Glutamatergic neuron (in vitro differentiated cells): ENCODE results near the gene DYRK1A. TPM values are rescaled to one million over a fixed set of nuclear protein-coding genes. Genes with fewer than 3 reads are reported as not detected.

Experiments used
- DNase-seq: peaks from one replicate; pipeline ENCODE4 v3.0.0; 2022
- H3K27ac Mint-ChIP-seq: one replicate; pipeline ENCODE4 v1.8.0; 2020; ENCODE audit warnings: mild to moderate bottlenecking, mixed read lengths, inconsistent platforms; ENCODE audit not compliant: unreplicated experiment
- H3K27me3 Mint-ChIP-seq: one replicate; pipeline ENCODE4 v1.8.0; 2020; ENCODE audit warnings: mild to moderate bottlenecking, moderate library complexity, mixed read lengths, inconsistent platforms; ENCODE audit not compliant: unreplicated experiment
- H3K36me3 Mint-ChIP-seq: one replicate; pipeline ENCODE4 v1.8.0; 2020; ENCODE audit warnings: mild to moderate bottlenecking, mixed read lengths, inconsistent platforms; ENCODE audit not compliant: unreplicated experiment
- H3K4me1 Mint-ChIP-seq: one replicate; pipeline ENCODE4 v1.8.0; 2020; ENCODE audit warnings: mild to moderate bottlenecking, low read depth, mixed read lengths, inconsistent platforms; ENCODE audit not compliant: unreplicated experiment
- H3K4me3 Mint-ChIP-seq: one replicate; pipeline ENCODE4 v1.8.0; 2020; ENCODE audit warnings: mild to moderate bottlenecking, mixed read lengths, inconsistent platforms; ENCODE audit not compliant: unreplicated experiment
- H3K9me3 Mint-ChIP-seq: one replicate; pipeline ENCODE4 v1.8.0; 2020; ENCODE audit warnings: mild to moderate bottlenecking, moderate library complexity, mixed read lengths, inconsistent platforms; ENCODE audit not compliant: unreplicated experiment
- total RNA-seq: library from RNA; stranded (reverse); fragmentation: NEBNext Ultra II Directional; extraction: Animal tissue kit (Norgen Biotek cat#: 25700); gene quantifications from one replicate; pipeline ENCODE4 v1.2.1, GENCODE V29; 2021; ENCODE audit not compliant: unreplicated experiment
- TF ChIP-seq, protein P1 (sequence below): fragments of 200-600 bp; sonication (generic); IDR thresholded peaks from one replicate; pipeline ENCODE4 v1.5.0; 2021; ENCODE audit not compliant: partially characterized antibody, unreplicated experiment

DYRK1A gene
- total RNA-seq, 1 donor from 2014 or later: 70.4 TPM

DNA sequence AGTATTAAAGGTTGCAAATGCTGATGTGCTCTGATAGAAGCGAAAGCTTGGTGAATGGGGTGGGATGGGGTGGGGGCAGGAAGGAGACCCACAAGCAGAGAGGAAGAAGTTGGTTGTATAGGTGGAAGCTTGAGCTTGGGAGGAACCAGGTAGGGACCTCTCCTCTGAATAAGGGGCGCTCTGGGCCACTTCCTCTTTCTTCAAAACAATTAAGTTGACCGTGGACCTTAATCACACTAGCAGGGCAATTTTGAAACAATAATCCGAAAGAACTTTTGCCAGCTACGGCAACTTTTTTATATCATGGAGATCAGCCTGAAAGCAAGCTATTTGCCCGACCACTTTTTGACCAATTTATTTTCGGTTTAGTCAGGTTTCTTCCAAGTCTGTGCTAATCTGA, 1.9 kb upstream of the DYRK1A start:
- H3K27me3 Mint-ChIP-seq: peaks cover 12% of the 10 kb centered on the region
- peak overlapping the region; percentile 49 for H3K4me3 Mint-ChIP-seq
- peaks cover 14% of the 10 kb centered on the region for H3K4me1 Mint-ChIP-seq
- peaks cover 17% of the 10 kb centered on the region for H3K9me3 Mint-ChIP-seq
- TF ChIP-seq, protein P1, sequence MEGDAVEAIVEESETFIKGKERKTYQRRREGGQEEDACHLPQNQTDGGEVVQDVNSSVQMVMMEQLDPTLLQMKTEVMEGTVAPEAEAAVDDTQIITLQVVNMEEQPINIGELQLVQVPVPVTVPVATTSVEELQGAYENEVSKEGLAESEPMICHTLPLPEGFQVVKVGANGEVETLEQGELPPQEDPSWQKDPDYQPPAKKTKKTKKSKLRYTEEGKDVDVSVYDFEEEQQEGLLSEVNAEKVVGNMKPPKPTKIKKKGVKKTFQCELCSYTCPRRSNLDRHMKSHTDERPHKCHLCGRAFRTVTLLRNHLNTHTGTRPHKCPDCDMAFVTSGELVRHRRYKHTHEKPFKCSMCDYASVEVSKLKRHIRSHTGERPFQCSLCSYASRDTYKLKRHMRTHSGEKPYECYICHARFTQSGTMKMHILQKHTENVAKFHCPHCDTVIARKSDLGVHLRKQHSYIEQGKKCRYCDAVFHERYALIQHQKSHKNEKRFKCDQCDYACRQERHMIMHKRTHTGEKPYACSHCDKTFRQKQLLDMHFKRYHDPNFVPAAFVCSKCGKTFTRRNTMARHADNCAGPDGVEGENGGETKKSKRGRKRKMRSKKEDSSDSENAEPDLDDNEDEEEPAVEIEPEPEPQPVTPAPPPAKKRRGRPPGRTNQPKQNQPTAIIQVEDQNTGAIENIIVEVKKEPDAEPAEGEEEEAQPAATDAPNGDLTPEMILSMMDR: no peak
- no peak overlapping the region for H3K27ac Mint-ChIP-seq
- DNase-seq: no peak
- H3K36me3 Mint-ChIP-seq: no peaks in the 10 kb centered on the region

DNA sequence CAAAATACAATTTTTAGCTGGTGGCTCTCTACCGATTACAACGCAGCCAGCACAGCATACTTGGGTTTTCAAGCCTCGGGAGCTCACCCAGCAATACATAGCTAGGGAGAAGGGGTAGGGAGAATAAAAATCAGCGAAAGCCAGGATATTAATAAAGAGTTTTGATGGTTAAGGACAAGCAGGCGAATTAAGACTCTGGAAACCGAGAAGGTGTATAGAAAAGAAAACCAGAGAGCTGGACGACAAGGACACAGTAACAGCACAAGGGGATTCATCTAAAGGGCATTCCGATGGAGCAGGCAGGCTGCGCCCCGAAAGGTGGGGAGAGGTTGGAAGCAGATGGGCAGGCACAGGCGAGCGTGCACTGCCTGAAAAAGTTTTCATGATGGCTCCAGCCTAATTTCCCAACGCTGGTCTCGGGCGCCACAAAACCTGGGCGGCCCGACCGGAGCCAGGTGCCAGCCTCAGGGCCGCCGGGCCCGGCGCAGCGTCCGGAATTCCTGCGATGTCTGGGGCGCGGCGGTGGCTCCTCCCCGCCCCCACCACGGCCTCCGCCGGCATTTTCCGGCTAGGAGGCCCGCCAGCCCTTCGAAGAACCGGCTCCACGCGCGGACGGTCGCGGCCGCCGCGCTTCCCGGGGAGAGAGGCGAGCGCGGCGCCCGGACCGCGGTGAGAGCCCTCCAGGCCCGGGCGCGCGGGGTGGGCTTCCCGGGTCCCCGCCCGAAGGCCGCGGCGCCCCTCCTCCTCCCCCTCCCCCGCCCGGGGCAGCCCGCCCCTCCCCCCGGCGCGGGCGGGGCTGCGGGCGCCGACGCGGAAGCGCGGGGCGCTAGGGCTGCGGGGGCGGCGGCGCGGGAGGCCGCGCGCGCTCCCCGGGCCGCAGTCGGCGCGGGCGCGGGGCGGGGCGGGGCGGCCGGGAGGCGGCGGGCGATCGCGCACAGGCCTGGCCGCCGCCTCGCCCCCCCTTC, 774 bp upstream of the DYRK1A start:
- TF ChIP-seq, protein P1: no peak
- Mint-ChIP-seq H3K27me3 (peaks cover 12% of the 10 kb centered on the region), H3K4me1 (peaks cover 23% of the 10 kb centered on the region), H3K9me3 (peaks cover 17% of the 10 kb centered on the region), H3K27ac (peak overlapping the region; percentile 93), H3K36me3 (no peaks in the 10 kb centered on the region), H3K4me3 (peak overlapping the region; percentile 94)
- DNase-seq: peak; percentile 65

DNA sequence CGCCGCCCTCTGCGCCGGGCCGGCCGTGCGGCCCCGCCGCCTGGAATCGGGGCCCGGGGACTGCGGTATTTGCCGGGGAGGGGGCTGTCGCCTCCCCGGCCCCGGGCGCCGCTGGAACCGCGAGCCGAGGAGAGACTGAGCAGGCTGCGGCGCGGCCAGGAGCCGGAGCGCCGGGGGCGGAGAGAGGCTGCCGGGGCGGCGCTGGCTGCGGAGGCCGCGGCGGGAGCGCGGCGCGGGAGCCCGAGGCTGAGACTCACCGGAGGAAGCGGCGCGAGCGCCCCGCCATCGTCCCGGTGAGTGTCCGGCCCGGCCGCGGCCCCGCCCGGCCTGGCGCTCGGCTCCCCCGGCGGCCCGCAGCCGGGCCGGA, 746 bp downstream of the DYRK1A start:
- Mint-ChIP-seq H3K9me3 (peaks cover 15% of the 10 kb centered on the region), H3K4me3 (no peak overlapping the region), H3K36me3 (no peaks in the 10 kb centered on the region), H3K27ac (no peak overlapping the region), H3K4me1 (peaks cover 29% of the 10 kb centered on the region), H3K27me3 (peaks cover 12% of the 10 kb centered on the region)
- DNase-seq: peak; percentile 44
- TF ChIP-seq, protein P1: no peak

DNA sequence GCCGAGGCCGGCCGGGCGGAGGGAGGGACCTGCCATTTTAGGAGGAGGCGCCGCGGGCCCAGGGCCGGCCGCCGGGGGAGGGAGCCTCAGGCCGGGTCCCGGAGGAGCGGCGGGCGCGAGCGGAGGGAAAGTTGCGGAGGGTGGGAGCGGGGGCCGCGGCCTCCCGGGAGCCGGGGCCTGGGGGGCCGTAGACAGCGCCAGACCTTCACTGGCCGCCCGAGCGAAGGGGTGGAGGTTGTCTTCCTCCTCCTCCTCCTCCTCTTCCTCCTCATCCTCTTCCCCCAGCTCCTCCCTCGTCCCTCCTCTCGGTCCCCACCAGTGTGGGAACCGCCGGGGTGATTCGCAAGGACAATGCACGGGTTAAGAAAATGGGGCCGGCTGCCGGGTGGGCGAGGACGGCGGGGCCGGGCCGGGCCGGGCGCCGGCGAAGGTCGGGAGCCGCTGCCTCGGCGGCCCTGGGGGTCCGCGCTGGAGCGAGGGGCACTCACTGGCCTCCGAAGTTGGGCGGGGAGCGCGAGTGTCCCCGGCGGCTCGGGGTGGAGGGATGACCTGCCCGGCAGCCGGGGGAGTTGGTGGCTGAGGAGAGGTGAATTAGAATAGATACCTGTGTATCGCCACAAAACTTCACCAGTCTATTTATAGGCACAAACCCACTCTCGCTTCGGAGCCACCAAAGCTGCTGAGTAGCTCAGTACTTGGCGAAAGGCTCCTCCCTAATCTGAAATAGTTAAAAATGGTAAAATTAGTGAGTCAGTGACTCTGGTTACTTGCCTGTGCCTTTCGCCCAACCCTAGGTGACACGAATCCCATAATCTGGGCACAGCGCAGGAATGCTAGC, 1.3 kb downstream of the DYRK1A start:
- H3K4me1 Mint-ChIP-seq: peaks cover 33% of the 10 kb centered on the region
- peak overlapping the region; percentile 90 for H3K4me3 Mint-ChIP-seq
- H3K36me3 Mint-ChIP-seq: no peaks in the 10 kb centered on the region
- peaks cover 12% of the 10 kb centered on the region for H3K27me3 Mint-ChIP-seq
- H3K27ac Mint-ChIP-seq: peak overlapping the region; percentile 86
- TF ChIP-seq, protein P1: no peak
- peaks cover 15% of the 10 kb centered on the region for H3K9me3 Mint-ChIP-seq
- peak; percentile 51 for DNase-seq
